Body of pancreas (tissue), 4 donors: Measurements from ENCODE around the gene UBASH3A. TPM values are rescaled to one million over a fixed set of nuclear protein-coding genes. Genes with fewer than 3 reads are reported as not detected.

Experiments
- ATAC-seq: fragments of 150-250 bp; one replicate; pipeline ENCODE4 v1.9.1; 2016
- DNase-seq, 4 donors: peaks; one replicate each; pipeline ENCODE4 v3.0.0-alpha.2; 2019
- H3K27ac ChIP-seq, 4 donors: fragments of 200-600 bp; sonication (generic); 1 replicate in 3 of 4; 2 replicates in 1 of 4; pipeline versions ENCODE4 v1.5.1 to v1.6.1; 2016 to 2019; ENCODE audit warnings: mild to moderate bottlenecking in 1 of 4, mixed read lengths in 1 of 4, moderate library complexity in 1 of 4
- H3K27me3 ChIP-seq, 2 donors: fragments of 200-600 bp; sonication (generic); one replicate each; pipeline ENCODE4 v1.6.0; 2016; ENCODE audit warnings: mild to moderate bottlenecking in 1 of 2
- H3K36me3 ChIP-seq, 2 donors: fragments of 200-600 bp; sonication (generic); replicated peaks in 1 of 2; 2 replicates each; pipeline ENCODE4 v1.5.1; 2016; ENCODE audit warnings: low read depth in 2 of 2; ENCODE audit not compliant: insufficient read depth in 1 of 2
- H3K4me1 ChIP-seq: fragments of 200-600 bp; sonication (generic); one replicate; pipeline ENCODE4 v1.6.0; 2016
- H3K4me3 ChIP-seq, 2 donors: fragments of 200-600 bp; sonication (generic); 1 replicate in 1 of 2; 2 replicates in 1 of 2; pipeline ENCODE4 v1.5.1; 2016 to 2019
- H3K9me3 ChIP-seq, 3 donors: fragments of 200-600 bp; sonication (generic); 1 replicate in 2 of 3; 2 replicates in 1 of 3; pipeline ENCODE4 v1.5.1; 2016
- CTCF ChIP-seq, 7 experiments: fragments of 450-650 bp in 4 of 7; fragments of 200-600 bp in 3 of 7; sonication (generic) in 3 of 7; IDR thresholded peaks; one replicate each; pipeline ENCODE4 v1.5.1; 2016 to 2019; ENCODE audit warnings: antibody characterized with exemption in 7 of 7
- POLR2A ChIP-seq, 3 donors: fragments of 450-650 bp; IDR thresholded peaks; one replicate each; pipeline ENCODE4 v1.6.1; 2016; ENCODE audit warnings: antibody characterized with exemption in 3 of 3, mild to moderate bottlenecking in 2 of 3
- WGBS, 2 donors: methylation state at CpG; one replicate each; pipeline ENCODE4 v1.1.5; 2017; 5-methylcytosine and 5-hydroxymethylcytosine counted together
- intact Hi-C: fragments of 100-400 bp; cut with DNase I; formaldehyde crosslinking; loops from one replicate; pipeline ENCODE4 v1.15.1; 2023
- small RNA-seq: library from RNA; depleted of rRNA; stranded (forward); fragments of <200 nt; gene quantifications from one replicate; pipeline ENCODE3, GENCODE V24; 2016
- total RNA-seq, 2 donors: library from RNA; depleted of rRNA; stranded (reverse); fragments of >200 nt; gene quantifications; one replicate each; pipeline ENCODE4 v1.1.0, GENCODE V29; 2016

Gene UBASH3A
- total RNA-seq, 2 donors from 2014 or later = 0.26 TPM; not detected in 1

GRCh38 chr21:42495765-42496119 lies 92.0 kb downstream of the UBASH3A start:
- 2% methylated on average over 14 to 18 of the region's 18 CpGs for WGBS, 2 donors
- no peaks in the 10 kb centered on the region for H3K36me3 ChIP-seq
- ATAC-seq (no peak), DNase-seq (peak in 2 of 4 donors; percentile 50 to 53)
- H3K4me1 ChIP-seq = peaks cover 14% of the 10 kb centered on the region
- peak overlapping the region in 1 of 2 donors; percentile 4 for H3K4me3 ChIP-seq
- intact Hi-C loops = no loop called here
- H3K27me3 ChIP-seq = no peaks in the 10 kb centered on the region
- no peaks in the 10 kb centered on the region for H3K9me3 ChIP-seq
- TF ChIP-seq CTCF (IDR thresholded peaks at IDR 0.05) (peak in 2 of 7 experiments; percentile 17 to 28), POLR2A (IDR thresholded peaks at IDR 0.05) (no peak)
- peak overlapping the region; percentile 22 to 91 (median 72) for H3K27ac ChIP-seq

GRCh38 chr21:42496120-42496838 lies 92.6 kb downstream of the UBASH3A start, which contains the start of gene RSPH1:
TSS of gene RSPH1 (minus strand) at chr21:42496224. CDS start at chr21:42496186, 38 bp downstream.
- H3K27ac ChIP-seq = peak within 1 kb of the TSS; percentile 68 to 91 (median 85)
- peak; percentile 99 for ATAC-seq
- DNase-seq = peak; percentile 100
- peaks cover 14% of the 10 kb centered on the region for H3K4me1 ChIP-seq
- 0 to 1% methylated on average over 24 to 58 of the region's 58 CpGs for WGBS, 2 donors
- intact Hi-C loops = no loop called here
- no peaks in the 10 kb centered on the region for H3K27me3 ChIP-seq
- no peaks in the 10 kb centered on the region for H3K36me3 ChIP-seq
- H3K9me3 ChIP-seq = no peaks in the 10 kb centered on the region
- peak; percentile 58 to 86 (median 81) for TF ChIP-seq POLR2A (IDR thresholded peaks at IDR 0.05)
- peak in 1 of 7 experiments; percentile 45 for TF ChIP-seq CTCF (IDR thresholded peaks at IDR 0.05)
- H3K4me3 ChIP-seq = peak within 1 kb of the TSS; percentile 4 to 63

GRCh38 chr21:42496839-42497202 lies 93.1 kb downstream of the UBASH3A start:
- ATAC-seq = peak; percentile 1
- intact Hi-C loops = no loop called here
- no peaks in the 10 kb centered on the region for H3K36me3 ChIP-seq
- WGBS, 2 donors = 11 to 14% methylated on average over 19 of the region's 19 CpGs
- TF ChIP-seq CTCF (IDR thresholded peaks at IDR 0.05) = no peak
- no peak for TF ChIP-seq POLR2A (IDR thresholded peaks at IDR 0.05)
- peak overlapping the region in 1 of 2 donors; percentile 63 for H3K4me3 ChIP-seq
- no peaks in the 10 kb centered on the region for H3K27me3 ChIP-seq
- no peaks in the 10 kb centered on the region for H3K9me3 ChIP-seq
- peaks cover 14% of the 10 kb centered on the region for H3K4me1 ChIP-seq
- peak overlapping the region; percentile 68 to 91 (median 85) for H3K27ac ChIP-seq
- DNase-seq = peak in 3 of 4 donors; percentile 33 to 49 (median 36)

Small RNA genes within 50 kb of the gene (small RNA-seq; reads per million reads assigned to genes)
- gene RNU6-1149P = not detected

Other genes with a start within 250 kb of the UBASH3A start
- gene ABCG1, start 184.8 kb upstream of the UBASH3A start, total RNA-seq = 1 to 10 TPM; 7.5 to 7.6 TPM
- 10 to 100 TPM in 1 of 2 donors, 1 to 10 TPM in 1; 6.3 to 16.3 TPM for gene TFF3, start 88.5 kb upstream of the UBASH3A start, total RNA-seq
- gene TFF2, start 52.9 kb upstream of the UBASH3A start, total RNA-seq = 1 to 10 TPM; 1.3 to 9.3 TPM
- 10 to 100 TPM in 1 of 2 donors, 1 to 10 TPM in 1; 3.0 to 66.4 TPM for gene TFF1, start 37.4 kb upstream of the UBASH3A start, total RNA-seq
- gene TMPRSS3, start 7.8 kb upstream of the UBASH3A start, total RNA-seq = 10 to 100 TPM; 12.5 to 12.7 TPM
- gene RSPH1, start 92.3 kb downstream of the UBASH3A start, total RNA-seq = 1 to 10 TPM; 1.6 to 2.3 TPM
- 10 to 100 TPM in 1 of 2 donors, 1 to 10 TPM in 1; 6.3 to 16.3 TPM for gene SLC37A1, start 110.0 kb downstream of the UBASH3A start, total RNA-seq
- 1 to 10 TPM; 5.2 to 7.9 TPM for gene PDE9A, start 249.7 kb downstream of the UBASH3A start, total RNA-seq